ENCODE measurements around the gene H2BK1. TPM values are rescaled to one million over a fixed set of nuclear protein-coding genes. Genes with fewer than 3 reads are reported as not detected.

Gene H2BK1
- total RNA-seq, 2 donors from 2014 or later, result 3.0 TPM; not detected in 1

DNA sequence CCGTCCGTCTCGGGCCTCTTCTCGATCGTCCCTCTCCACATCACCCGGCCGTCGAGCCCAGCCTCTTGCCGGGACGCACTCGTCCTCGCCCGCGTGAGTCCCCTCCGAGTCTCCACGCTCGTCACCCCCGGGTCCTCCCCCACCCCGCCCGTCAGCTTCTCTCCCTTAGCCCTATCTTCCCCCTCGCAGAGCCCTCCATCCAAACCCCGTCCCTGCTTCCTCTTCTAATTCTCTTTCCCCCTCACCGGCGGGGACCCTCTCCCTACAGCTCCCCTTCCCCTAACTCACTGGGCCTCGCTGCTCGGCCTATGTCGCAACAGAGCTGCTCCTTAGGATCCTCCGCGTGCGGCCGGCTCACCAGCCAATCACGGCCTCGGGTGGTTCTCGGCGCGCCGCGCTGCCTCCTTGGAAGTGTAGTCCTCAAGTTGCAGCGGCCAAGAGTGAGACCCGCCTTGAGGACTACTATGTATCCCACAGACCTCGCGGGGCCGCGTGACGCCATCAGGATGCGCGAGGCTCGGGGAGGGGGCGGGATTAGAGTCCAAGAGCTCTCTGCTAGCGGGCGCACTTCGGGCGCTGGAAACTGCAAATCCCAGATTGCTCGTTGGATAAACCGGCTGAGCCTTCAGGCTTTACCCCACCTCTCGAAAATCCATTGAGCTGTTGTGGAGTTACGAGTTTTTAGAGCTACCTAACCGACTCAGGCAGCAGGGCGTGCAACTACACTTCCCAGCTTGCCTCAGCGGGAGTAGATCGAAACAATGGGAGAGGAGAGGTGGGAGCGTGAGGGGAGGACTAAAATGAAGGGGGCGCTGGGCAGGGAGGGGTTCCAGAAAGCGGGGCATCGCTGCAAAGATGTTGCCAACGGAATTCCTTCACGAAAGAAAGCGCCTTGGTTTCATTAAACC lies 16.8 kb upstream of the H2BK1 start, which contains the start of gene ABCF2:
Gene ABCF2, minus strand, starts transcription at position 331 of the 908 bp plus-strand sequence. CDS start 747 bp downstream, outside the sequence.
- Histone ChIP-seq H3K4me1 (replicated peaks) (peaks cover 6% of the 10 kb centered on the region), H3K9me3 (no peaks in the 10 kb centered on the region), H3K27ac (peak within 1 kb of the TSS; percentile 63), H3K36me3 (peaks cover 7 to 11% of the 10 kb centered on the region in 2 donors), H3K27me3 (replicated peaks; ENCODE audit: insufficient read depth) (no peaks in the 10 kb centered on the region), H3K4me3 (peak within 1 kb of the TSS; percentile 55 to 72)
- TF ChIP-seq, protein P1, sequence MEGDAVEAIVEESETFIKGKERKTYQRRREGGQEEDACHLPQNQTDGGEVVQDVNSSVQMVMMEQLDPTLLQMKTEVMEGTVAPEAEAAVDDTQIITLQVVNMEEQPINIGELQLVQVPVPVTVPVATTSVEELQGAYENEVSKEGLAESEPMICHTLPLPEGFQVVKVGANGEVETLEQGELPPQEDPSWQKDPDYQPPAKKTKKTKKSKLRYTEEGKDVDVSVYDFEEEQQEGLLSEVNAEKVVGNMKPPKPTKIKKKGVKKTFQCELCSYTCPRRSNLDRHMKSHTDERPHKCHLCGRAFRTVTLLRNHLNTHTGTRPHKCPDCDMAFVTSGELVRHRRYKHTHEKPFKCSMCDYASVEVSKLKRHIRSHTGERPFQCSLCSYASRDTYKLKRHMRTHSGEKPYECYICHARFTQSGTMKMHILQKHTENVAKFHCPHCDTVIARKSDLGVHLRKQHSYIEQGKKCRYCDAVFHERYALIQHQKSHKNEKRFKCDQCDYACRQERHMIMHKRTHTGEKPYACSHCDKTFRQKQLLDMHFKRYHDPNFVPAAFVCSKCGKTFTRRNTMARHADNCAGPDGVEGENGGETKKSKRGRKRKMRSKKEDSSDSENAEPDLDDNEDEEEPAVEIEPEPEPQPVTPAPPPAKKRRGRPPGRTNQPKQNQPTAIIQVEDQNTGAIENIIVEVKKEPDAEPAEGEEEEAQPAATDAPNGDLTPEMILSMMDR (IDR thresholded peaks at IDR 0.05), result peak in 1 of 4 experiments; percentile 30
- TF ChIP-seq POLR2A (IDR thresholded peaks at IDR 0.05), result no peak
- TF ChIP-seq POLR2AphosphoS5 (IDR thresholded peaks at IDR 0.05), result peak; percentile 99
- intact Hi-C loops (cut with DNase I), result no loop called here
- WGBS, result under 1% methylated on average over 66 of the region's 68 CpGs
- peak; percentile 99 for DNase-seq (ENCODE audit: low spot score)

DNA sequence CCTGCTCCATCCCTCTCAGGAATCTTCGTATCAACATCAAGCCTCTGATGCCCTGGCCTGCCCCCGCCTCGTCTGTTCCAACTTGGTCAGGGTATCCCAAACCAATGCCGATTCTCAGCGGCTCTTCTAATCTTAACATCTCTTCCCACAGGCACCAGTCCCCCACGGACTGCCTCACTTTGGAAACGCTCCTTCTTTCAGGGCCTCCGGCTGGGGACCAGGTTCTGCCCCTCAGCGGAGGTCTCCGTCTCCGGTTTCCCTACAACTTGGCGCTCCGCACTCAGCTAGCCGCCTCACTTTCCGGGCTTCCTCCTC lies 16.2 kb upstream of the H2BK1 start:
- Histone ChIP-seq H3K27ac (peak overlapping the region; percentile 9 to 53), H3K36me3 (peaks cover 7 to 12% of the 10 kb centered on the region in 2 donors), H3K27me3 (replicated peaks; ENCODE audit: insufficient read depth) (no peaks in the 10 kb centered on the region), H3K4me3 (peak overlapping the region; percentile 55 to 72), H3K4me1 (replicated peaks) (peaks cover 6% of the 10 kb centered on the region), H3K9me3 (no peaks in the 10 kb centered on the region)
- 0% methylated on average over 15 of the region's 15 CpGs for WGBS
- TF ChIP-seq POLR2AphosphoS5 (IDR thresholded peaks at IDR 0.05) (no peak), POLR2A (IDR thresholded peaks at IDR 0.05) (no peak)
- TF ChIP-seq, protein P1 (IDR thresholded peaks at IDR 0.05), result no peak
- no peak for DNase-seq (ENCODE audit: low spot score)
- intact Hi-C loops (cut with DNase I), result no loop called here

DNA sequence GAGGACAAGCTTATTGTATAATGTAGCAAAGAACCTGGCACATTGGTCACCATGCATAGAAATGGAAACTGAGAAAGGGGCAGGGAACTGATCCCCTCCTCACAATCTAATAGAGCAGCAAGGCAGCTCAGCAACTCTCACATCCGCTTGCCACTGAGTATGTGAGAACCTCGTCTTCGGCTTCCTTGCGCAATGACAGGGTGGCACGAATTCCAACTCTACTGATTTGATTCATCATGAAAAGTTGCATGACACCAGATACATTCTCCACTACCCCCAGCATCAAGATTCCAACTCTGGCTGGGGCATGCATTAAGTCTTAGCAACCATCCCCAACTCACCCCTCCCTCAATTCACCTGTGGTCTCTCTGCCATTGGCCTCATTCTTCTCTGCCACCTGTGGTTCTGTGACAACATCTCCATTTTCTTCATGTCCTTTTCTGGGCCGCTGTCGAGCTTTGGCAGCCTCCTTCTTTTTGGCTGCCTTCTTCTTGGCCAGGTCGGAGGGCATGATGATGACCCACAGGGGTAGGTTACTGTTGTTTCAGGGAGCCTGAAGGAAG lies 15.7 kb upstream of the H2BK1 start:
- Histone ChIP-seq H3K4me3 (peak overlapping the region; percentile 55 to 72), H3K9me3 (no peaks in the 10 kb centered on the region), H3K27ac (no peak overlapping the region), H3K4me1 (replicated peaks) (peaks cover 6% of the 10 kb centered on the region), H3K27me3 (replicated peaks; ENCODE audit: insufficient read depth) (no peaks in the 10 kb centered on the region), H3K36me3 (peaks cover 7 to 12% of the 10 kb centered on the region in 2 donors)
- 58% methylated on average over 8 of the region's 8 CpGs for WGBS
- no peak for TF ChIP-seq POLR2AphosphoS5 (IDR thresholded peaks at IDR 0.05)
- TF ChIP-seq POLR2A (IDR thresholded peaks at IDR 0.05), result no peak
- TF ChIP-seq, protein P1 (IDR thresholded peaks at IDR 0.05), result no peak
- intact Hi-C loops (cut with DNase I), result no loop called here
- no peak for DNase-seq (ENCODE audit: low spot score)

DNA sequence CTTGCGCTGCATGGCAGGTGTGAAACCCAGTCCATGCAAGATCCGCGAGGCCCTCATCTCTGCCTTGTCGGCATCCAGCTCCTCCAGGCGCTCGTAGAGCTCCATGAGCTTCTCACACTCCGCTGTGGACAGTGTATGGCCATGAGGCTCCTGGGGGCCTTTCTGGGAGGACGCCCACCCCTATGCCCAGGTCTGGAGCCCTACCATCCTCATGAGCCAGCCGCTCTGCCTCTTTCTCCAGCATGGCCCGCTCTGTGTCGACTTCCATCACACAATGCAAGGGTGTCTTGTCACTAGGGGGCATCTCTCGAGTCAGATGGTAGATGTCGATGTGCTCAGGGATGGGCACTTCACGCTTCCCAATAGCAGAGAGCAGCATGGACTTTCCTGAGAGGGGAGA lies 13.4 kb upstream of the H2BK1 start:
- WGBS, result 91% methylated on average over 14 of the region's 14 CpGs

More for the DNA sequence above, 13.4 kb upstream of the H2BK1 start:
- no peak overlapping the region for H3K4me3 ChIP-seq
- no peaks in the 10 kb centered on the region for H3K27me3 ChIP-seq (replicated peaks; ENCODE audit: insufficient read depth)
- no peaks in the 10 kb centered on the region for H3K9me3 ChIP-seq
- H3K27ac ChIP-seq, result no peak overlapping the region
- peaks cover 7 to 12% of the 10 kb centered on the region in 2 donors for H3K36me3 ChIP-seq
- TF ChIP-seq, protein P1 (IDR thresholded peaks at IDR 0.05), result no peak
- TF ChIP-seq POLR2AphosphoS5 (IDR thresholded peaks at IDR 0.05) (no peak), POLR2A (IDR thresholded peaks at IDR 0.05) (no peak)
- H3K4me1 ChIP-seq (replicated peaks), result peaks cover 6% of the 10 kb centered on the region
- intact Hi-C loops (cut with DNase I), result no loop called here
- no peak for DNase-seq (ENCODE audit: low spot score)
